ENCODE results near the gene PGPEP1.
A peak's percentile ranks its signal among the peaks of the same experiment; 100 is the strongest.

Gene PGPEP1

GRCh38 chr19:18340190-18340989, at the start of gene PGPEP1:
Gene PGPEP1, plus strand, starts transcription at chr19:18340598. Its CDS starts 84 bp downstream, at chr19:18340682.
- DNase-seq: peak; percentile 73

- no peak for DNase-seq
These were observed 49.3 kb upstream of the PGPEP1 start for GRCh38 chr19:18291019-18291524.

- peak; percentile 93 for DNase-seq
These were observed 48.6 kb upstream of the PGPEP1 start for GRCh38 chr19:18291590-18292461.

- DNase-seq: no peak
These were observed 48.0 kb upstream of the PGPEP1 start for GRCh38 chr19:18292462-18292809.

GRCh38 chr19:18292810-18293641, 47.4 kb upstream of the PGPEP1 start:
- peak; percentile 91 for DNase-seq

GRCh38 chr19:18293642-18294466, 46.5 kb upstream of the PGPEP1 start:
- no peak for DNase-seq

- peak; percentile 94 for DNase-seq
These were observed 45.9 kb upstream of the PGPEP1 start for GRCh38 chr19:18294467-18294864.

GRCh38 chr19:18295034-18295451, 45.4 kb upstream of the PGPEP1 start:
- no peak for DNase-seq

- DNase-seq: no peak
These were observed 43.1 kb upstream of the PGPEP1 start for GRCh38 chr19:18297308-18297707.

GRCh38 chr19:18298601-18299000, 41.8 kb upstream of the PGPEP1 start:
- peak; percentile 57 for DNase-seq

GRCh38 chr19:18299654-18300053, 40.7 kb upstream of the PGPEP1 start:
- no peak for DNase-seq

- no peak for DNase-seq
These were observed 39.3 kb upstream of the PGPEP1 start for GRCh38 chr19:18300930-18301717.

- no peak for DNase-seq
These were observed 38.7 kb upstream of the PGPEP1 start for GRCh38 chr19:18301718-18302111.

- DNase-seq: no peak
These were observed 36.3 kb upstream of the PGPEP1 start for GRCh38 chr19:18304208-18304457.

- DNase-seq: peak; percentile 91
These were observed 35.7 kb upstream of the PGPEP1 start for GRCh38 chr19:18304458-18305310.

- no peak for DNase-seq
These were observed 34.0 kb upstream of the PGPEP1 start for GRCh38 chr19:18306209-18306887.

- no peak for DNase-seq
These were observed 33.5 kb upstream of the PGPEP1 start for GRCh38 chr19:18306888-18307260.

- peak; percentile 36 for DNase-seq
These were observed 33.1 kb upstream of the PGPEP1 start for GRCh38 chr19:18307271-18307681.

GRCh38 chr19:18308051-18308947, 32.1 kb upstream of the PGPEP1 start:
- no peak for DNase-seq

Data from activated CD4-positive, alpha-beta T cell treated with anti-CD3 and anti-CD28 coated beads, Interleukin-10, Interleukin-2, amounts not matched to agents 100 ng/mL and 50 ng/mL, durations not matched to agents 16 hours and 8 hours (primary cell).